Measurements from ENCODE around the gene SEPTIN6.

DNA sequence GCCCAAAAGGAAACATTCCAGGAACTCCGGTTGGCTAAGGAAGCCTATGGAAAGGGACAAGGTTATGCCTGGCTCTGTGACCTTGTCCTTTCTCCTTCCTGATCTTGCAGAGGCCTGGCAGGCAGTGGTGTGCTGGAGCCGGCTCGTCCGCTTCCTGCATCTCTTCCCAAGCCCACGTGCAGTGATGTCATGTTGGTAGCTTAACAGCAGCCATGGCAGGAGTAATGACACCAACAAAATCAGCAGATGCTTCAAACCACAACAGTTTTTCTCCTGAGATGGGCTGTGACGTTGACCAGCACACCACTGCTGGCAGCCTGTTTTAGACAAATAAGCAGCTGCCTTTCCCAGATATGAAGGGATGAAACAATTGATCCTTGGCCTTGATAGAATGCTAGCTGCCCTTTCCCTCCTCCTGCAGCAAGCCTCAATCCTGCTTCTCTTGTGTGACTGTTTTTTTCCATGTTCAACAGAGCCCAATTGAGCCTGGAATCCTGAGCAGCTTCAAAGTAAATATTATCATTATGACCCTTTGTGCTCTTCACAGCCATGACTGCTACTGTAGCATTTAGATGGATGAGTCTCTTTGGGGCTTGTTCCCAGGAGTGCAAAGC lies 23.4 kb downstream of the SEPTIN6 start:
- TF ChIP-seq, protein P1, sequence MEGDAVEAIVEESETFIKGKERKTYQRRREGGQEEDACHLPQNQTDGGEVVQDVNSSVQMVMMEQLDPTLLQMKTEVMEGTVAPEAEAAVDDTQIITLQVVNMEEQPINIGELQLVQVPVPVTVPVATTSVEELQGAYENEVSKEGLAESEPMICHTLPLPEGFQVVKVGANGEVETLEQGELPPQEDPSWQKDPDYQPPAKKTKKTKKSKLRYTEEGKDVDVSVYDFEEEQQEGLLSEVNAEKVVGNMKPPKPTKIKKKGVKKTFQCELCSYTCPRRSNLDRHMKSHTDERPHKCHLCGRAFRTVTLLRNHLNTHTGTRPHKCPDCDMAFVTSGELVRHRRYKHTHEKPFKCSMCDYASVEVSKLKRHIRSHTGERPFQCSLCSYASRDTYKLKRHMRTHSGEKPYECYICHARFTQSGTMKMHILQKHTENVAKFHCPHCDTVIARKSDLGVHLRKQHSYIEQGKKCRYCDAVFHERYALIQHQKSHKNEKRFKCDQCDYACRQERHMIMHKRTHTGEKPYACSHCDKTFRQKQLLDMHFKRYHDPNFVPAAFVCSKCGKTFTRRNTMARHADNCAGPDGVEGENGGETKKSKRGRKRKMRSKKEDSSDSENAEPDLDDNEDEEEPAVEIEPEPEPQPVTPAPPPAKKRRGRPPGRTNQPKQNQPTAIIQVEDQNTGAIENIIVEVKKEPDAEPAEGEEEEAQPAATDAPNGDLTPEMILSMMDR (conservative IDR thresholded peaks at IDR 0.05; ENCODE audit: low read depth, low read length): no peak
- no peak for TF ChIP-seq EZH2phosphoT487 (IDR thresholded peaks at IDR 0.05; ENCODE audit: borderline replicate concordance, low read length)
- no peak for TF ChIP-seq EZH2 (IDR thresholded peaks at IDR 0.05; ENCODE audit: low read length, unreplicated experiment)

All from PC-3 (cell line).